GM18951 (cell line): ENCODE measurements around the gene MSI2.

Experiments
- POLR2A ChIP-seq: IDR thresholded peaks from 4 replicates; pipeline ENCODE4 v1.6.1; 2011; ENCODE audit warnings: mild to moderate bottlenecking; ENCODE audit not compliant: insufficient read length, insufficient read depth; ENCODE audit errors: extremely low read depth
- in situ Hi-C: fragments of 300-500 bp; cut with MboI; formaldehyde crosslinking; loops from one replicate; pipeline ENCODE4 v1.12.0; 2022; ENCODE audit warnings: low sequenced_read_pairs, mixed read lengths, inconsistent platforms; ENCODE audit not compliant: unreplicated experiment

MSI2 gene

DNA sequence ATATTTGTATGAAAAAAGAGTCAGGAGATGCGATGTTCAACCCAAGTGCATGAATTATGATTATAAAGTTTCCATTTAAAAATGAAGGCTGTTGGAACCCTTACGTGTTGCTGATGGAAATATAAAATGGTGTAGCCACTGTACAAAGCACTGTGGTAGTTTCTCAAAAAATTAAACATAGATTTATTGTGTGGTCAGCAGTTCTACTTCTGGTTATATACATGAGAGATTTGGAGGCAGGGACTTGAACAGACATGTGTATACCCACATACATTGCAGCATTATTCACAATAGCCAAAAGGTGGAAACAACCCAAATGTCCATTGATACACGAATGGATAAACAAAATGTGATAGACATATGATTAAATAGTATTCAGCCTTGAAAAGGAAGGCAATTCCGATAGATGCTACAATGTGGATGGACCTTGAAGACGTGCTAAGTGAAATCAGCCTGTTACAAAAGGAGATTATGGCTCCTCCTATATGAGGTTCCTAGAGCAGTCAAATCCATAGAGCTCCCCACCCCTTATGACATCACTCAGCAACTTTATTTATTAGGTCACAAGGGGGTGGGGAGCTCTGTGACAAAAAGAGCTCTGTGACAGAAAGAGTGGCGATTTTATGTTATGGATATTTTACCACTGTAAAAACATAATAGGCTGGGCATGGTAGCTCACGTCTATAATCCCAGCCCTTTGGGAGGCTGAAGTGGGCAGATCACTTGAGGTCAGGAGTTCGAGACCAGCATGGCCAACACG is 106.7 kb downstream of the MSI2 start:
- in situ Hi-C loops = no loop called here
- TF ChIP-seq POLR2A = no peak

DNA sequence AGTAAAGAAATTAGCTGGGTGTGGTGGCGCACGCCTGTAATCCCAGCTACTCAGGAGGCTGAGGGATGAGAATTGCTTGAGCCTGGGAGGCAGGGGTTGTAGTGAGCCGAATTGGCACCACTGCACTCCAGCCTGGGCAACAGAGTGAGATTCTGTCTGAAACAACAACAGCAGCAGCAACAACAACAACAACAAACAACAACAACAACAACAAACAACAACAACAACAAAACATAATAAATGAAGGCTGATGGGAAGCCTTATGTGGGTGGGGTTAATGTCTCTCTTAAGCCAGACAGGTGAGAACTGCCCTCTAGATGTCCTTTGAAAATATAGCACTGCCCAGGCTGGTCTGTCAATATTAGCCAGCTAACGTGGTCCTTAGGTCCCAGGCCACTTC is 107.3 kb downstream of the MSI2 start:
- in situ Hi-C loops = no loop called here

DNA sequence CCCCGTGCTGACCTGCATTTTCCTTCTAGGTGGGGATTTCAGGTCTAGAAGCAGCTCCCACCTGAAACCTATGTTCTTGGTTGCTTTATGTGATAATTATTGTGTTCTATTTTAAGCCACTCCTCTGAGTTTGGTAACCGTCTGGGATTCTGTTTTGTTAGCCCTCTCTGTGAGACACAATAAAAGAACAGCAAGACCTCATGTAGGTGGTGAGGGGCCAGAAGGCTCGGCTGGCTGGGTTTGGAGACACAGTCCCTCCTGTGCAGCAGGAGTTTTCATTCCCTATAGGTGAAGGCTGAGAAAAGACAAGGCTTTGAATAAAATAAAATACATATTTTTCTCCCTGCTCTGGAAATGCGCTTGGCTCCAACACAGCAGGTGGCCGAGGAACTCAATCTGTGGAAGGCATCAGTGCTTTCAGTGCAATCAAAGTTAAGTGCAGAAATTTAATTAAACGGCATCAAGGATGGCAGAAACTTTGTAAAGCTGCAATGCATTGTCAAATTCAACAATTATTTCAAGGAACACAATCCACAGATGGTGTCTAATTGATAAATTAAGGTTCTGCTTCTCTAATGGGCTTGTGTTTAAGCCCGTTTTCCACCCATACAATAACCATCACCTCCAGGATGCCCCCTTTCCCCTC is 107.8 kb downstream of the MSI2 start:
- in situ Hi-C loops = no loop called here
- TF ChIP-seq POLR2A = no peak

More for the DNA sequence above, 107.3 kb downstream of the MSI2 start:
- TF ChIP-seq POLR2A = no peak

DNA sequence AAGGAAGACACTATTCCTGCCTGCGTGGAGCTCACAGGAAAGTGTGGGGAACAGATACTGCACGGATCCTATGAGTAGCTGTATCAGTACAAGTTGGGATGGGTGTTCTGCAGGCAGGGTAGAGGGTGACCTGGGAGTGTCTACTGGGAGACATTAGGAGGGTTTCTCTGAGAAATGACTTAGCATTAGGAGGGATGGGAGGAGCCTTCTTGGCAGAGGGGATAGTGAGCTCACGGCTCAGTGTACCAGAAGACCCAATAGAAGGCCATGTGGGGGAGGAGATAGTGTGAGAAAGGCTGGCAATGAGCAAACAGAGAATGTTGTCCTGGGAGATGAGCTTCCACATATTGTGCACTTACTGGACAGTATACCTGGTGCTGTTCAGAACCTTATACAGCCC is 109.1 kb downstream of the MSI2 start:
- no peak for TF ChIP-seq POLR2A
- in situ Hi-C loops = no loop called here

DNA sequence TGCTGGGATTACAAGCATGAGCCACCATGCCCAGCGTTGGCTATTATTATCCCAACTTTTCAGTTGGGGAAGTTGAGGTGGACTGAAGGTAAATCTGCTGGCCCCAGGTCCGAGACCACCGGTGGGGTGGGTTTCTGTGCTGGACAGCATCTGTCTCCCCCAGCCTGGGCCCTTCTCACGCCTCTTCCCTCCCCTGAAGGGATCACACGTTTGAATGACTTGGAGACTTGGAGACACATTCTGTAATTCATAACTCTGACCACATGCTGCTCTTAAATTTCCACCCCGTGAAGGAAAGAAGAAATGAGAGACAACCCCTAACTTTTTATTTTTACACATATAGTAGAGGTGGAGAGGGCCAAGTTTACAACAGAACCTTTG is 109.8 kb downstream of the MSI2 start:
- no peak for TF ChIP-seq POLR2A
- in situ Hi-C loops = no loop called here

DNA sequence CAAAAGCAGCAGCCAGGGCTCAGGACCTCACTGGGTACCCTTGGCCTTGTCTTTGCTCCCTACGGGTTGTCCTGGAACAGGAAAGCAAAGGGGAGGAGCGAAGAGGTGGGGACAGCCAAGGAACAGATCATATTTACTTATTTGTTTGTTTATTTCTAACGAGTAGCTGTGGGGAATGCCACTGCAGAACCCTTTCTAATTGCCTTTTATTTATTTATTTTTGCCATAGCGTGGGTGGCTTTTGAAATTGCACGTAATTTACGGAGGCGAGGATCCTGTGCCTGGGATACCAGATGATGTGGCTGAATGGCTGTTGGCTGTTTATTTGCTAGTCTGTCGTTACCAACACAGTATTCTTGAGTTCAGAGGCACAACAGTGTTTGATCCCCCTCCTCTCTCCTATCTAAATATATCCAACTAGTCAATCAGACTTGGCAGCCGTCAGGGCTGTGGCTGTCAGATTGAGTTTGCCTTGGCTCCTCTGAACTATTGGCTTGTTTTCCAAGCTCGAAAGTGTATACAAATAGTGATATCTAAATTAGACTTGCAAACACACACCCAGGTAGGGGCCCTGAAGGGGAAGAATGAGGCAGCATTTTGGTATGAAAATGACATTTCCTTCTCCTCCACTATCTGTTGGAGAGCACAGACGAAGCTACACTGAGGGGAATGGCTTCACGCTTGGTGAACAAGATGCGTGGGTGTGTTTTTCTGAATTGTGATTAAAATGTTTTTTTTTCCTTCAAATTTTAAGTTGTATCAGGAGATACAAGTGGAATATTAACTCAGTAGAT is 110.4 kb downstream of the MSI2 start:
- in situ Hi-C loops = no loop called here
- no peak for TF ChIP-seq POLR2A

DNA sequence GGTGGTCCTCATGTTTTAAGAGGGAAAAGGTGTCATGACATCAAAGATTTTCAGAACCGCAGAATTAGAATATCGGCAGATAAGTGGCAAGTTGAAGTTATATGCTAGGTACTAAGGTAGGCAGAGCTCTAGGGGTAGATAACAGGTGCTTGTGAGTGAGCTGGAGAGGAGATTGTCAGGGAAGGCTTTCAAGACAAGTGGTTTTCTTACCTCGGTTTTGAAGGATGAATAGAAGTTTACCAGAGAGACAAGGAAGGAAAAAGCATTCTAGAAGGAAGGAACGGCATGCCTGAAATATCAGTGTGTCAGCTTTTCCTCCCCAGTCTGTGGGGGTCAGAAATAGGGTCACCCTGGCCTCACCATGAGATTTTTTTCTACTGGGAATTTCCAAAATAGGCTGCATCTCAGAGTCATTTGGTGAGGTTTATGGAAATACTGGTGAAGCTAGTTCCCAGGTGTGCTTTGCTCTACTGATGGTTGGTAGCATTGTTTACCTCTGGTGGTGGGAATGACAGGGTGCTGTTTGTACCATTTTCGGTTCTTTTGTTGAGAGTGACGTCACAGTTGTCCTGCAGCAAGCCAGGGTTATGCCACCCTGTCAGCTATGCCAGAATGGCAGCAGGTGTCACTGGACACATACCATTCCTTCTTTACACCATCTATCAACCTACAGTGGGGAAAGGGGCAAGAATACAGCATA is 112.5 kb downstream of the MSI2 start:
- in situ Hi-C loops = no loop called here
- TF ChIP-seq POLR2A = no peak

DNA sequence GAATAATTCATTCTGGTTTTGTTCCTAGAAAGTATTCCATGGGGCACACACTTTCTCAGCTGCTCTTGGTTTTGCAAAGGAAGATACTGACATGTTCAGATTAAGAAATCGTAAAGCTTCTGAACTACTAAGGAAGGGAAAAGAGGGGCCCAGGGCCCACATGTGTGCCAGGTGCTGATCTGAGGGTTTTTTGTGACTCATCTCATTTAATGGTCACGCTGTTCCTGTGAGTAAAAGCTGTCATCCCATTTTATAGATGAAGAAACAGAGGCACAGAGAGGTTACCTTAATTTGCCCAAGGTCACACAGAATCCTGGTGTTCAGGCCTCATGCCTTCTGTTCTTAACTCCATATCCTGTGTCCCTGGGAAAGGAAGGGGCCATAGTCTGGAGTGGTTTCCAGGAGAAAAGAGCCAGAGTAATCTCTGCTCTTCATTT is 113.2 kb downstream of the MSI2 start:
- TF ChIP-seq POLR2A = no peak
- in situ Hi-C loops = no loop called here

DNA sequence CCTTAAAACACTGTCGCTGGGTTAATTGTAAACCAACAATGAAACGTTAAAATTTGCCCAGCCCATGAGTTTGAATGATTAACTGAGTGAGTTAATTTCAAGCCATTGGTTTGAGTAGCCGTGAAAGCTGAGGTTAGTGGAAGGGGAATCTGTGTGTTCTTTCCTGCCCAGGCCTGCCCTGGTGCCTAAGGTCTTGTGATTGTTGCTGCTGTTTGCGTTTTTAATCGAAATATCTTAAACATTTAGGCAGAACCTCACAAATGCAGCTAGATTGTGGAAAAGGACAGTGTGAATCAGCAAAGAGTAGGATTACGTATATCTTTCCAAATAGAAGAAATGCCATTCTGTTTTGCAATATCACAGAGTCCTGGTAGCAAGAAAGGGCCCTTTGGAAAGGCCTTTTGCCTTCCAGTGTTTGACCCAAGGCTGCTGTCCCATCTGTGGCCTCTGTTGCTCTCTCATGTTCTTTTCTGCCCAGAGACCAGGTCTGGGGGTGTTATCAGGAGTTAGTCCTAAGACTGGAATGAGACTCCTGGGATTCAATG is 113.8 kb downstream of the MSI2 start:
- TF ChIP-seq POLR2A = peak; percentile 35
- in situ Hi-C loops = no loop called here

DNA sequence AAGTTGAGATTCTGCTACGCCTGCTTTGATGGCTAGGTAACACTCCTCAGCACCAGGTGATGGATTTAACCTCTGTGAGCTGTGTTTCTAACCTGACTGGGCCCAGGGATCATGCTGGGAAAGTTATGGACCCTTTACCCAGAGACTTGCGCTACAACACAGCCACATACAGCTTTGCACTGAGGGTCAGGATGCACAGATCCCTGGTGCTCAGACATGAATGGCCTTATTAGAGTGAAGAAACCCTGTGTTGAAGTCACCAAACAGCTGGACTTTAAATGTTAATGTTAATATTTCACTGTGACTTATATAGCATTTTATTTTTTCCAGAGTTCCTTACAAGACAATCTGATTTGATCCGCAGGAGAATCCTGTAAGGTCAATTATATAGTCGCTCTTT is 114.3 kb downstream of the MSI2 start:
- in situ Hi-C loops = no loop called here
- no peak for TF ChIP-seq POLR2A

DNA sequence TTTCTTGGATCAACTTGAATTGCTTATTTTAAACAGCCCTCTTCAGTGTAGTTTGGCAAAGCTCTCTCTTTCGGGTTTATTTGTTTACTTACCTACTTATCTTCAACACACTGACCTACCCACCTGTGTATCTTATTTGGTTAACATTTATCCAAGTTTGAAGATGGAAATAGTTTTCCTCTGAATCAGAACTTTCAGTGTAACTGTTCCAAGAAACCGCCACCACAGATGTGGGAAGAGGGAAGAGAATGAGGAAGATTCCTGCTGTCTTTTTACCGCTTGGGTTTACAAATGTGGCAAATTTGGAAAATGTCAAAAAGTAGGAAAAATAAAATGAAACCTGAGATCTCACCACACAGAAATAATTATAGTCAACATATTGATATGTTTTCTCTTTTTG is 115.8 kb downstream of the MSI2 start:
- TF ChIP-seq POLR2A = no peak
- in situ Hi-C loops = no loop called here

DNA sequence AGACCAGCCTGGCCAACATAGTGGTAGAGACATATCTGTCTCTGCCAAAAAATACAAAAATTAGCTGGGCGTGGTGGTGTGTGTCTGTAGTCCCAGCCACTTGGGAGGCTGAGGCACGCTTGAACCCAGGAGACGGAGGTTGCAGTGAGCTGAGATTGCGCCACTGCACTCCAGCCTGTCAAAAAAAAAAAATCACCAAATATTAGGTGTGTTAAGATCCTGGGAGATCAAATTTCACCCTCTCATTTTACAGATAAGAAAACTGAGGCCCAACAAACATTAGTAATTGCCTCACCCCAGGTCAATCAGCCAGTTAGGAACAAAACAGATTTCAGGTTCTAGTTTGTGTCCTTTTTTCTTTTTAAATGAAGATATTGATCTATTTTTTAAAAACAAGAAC is 116.7 kb downstream of the MSI2 start:
- in situ Hi-C loops = no loop called here
- no peak for TF ChIP-seq POLR2A

DNA sequence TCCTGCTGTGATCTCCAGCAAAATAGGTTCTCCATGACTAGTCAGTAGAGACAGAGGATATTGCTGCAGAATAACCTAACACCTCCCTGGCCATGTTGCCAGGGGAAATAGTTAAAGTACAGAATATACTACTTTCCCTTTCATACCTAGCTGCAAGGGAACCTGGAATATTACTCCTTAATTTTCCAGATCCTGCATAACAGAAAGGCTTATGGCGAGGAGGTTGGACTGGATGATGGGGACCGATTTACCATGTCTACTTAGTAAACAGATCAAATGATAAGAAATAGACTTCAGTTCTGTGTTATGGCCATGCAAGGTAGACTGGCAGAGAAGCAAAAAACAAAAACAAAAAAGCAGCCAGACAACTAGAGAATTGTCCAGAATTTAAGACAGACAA is 117.4 kb downstream of the MSI2 start:
- in situ Hi-C loops = no loop called here
- no peak for TF ChIP-seq POLR2A

DNA sequence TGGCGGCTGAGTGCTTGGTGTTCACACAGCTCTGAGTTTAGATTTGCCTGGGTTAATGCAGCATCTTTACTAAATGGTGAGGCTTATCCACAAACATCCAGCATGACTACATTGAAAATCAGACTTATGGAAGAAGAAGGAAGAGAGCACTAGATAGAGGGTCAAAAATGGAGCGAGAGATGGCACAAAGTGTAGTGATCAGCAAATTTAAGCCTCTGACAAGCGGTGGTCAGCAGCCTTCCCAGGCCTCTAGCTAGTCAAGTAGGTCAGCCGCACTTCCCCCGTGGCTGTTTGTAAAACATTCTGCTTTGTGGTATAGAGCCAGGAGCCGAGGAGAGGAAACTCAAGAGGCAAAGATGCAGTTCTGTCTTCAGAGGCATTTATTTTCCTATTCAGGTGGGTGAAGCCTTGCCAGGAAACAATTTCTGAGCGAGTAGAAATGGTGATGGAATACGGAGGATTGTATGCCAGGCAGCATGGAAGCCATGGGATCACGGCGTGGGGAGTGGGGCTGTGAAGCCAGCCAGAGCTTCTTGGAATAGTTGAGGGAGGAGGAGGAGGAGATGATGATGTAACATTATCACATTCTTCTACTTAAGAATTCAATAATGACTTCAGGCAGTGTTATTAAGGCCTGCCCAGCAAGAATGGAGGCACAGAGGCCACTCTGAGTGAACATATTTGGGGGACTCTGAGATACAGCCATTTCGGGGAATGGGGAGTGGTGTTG is 118.9 kb downstream of the MSI2 start:
- no peak for TF ChIP-seq POLR2A
- in situ Hi-C loops = no loop called here
